Thoracic aorta (tissue), 2 donors: Measurements from ENCODE around the gene MTUS2. TPM values are rescaled to one million over a fixed set of nuclear protein-coding genes. Genes with fewer than 3 reads are reported as not detected.
"Not testable (repeated sequence)": the region's sequence is repeated elsewhere in the genome, so short reads cannot be mapped to it uniquely, and the experiment has no call there.

Source experiments
- ATAC-seq: fragments of 150-250 bp; one replicate; pipeline ENCODE4 v1.8.0; 2017; ENCODE audit warnings: low read depth; ENCODE audit not compliant: insufficient number of reproducible peaks, low FRiP score
- DNase-seq: peaks from one replicate; pipeline ENCODE4 v3.0.0-alpha.2; 2020; ENCODE audit warnings: low spot score
- H3K27ac ChIP-seq, 2 donors: fragments of 200-600 bp; sonication (generic); 1 replicate in 1 of 2; 2 replicates in 1 of 2; pipeline ENCODE4 v1.5.1; 2016; ENCODE audit warnings: mild to moderate bottlenecking in 2 of 2, moderate library complexity in 2 of 2
- H3K27me3 ChIP-seq: fragments of 200-600 bp; sonication (generic); replicated peaks from 2 replicates; pipeline ENCODE4 v1.6.0; 2016; ENCODE audit warnings: mild to moderate bottlenecking; ENCODE audit not compliant: insufficient read depth
- H3K36me3 ChIP-seq: fragments of 200-600 bp; sonication (generic); one replicate; pipeline ENCODE4 v1.5.1; 2016
- H3K4me1 ChIP-seq, 2 donors: fragments of 200-600 bp; sonication (generic); 1 replicate in 1 of 2; 2 replicates in 1 of 2; pipeline versions ENCODE4 v1.5.1 to v1.6.0; 2016; ENCODE audit warnings: low read depth in 2 of 2, mild to moderate bottlenecking in 1 of 2; ENCODE audit not compliant: control insufficient read depth in 1 of 2
- H3K4me3 ChIP-seq: fragments of 200-600 bp; sonication (generic); 2 replicates; pipeline ENCODE4 v1.5.1; 2016; ENCODE audit warnings: mild to moderate bottlenecking
- H3K9me3 ChIP-seq: fragments of 200-600 bp; sonication (generic); 2 replicates; pipeline ENCODE4 v1.5.1; 2016
- CTCF ChIP-seq: fragments of 200-600 bp; sonication (generic); IDR thresholded peaks from one replicate; pipeline ENCODE4 v1.5.1; 2019; ENCODE audit warnings: antibody characterized with exemption
- total RNA-seq, 2 donors: library from RNA; depleted of rRNA; stranded (reverse); fragments of >200 nt; gene quantifications; one replicate each; pipeline versions ENCODE4 v1.1.0 to v1.2.3, GENCODE V29; 2016

The MTUS2 gene
- total RNA-seq, 2 donors from 2014 or later, result 14.9 to 26.4 TPM

- no peak overlapping the region for H3K4me3 ChIP-seq
- no peaks in the 10 kb centered on the region for H3K27me3 ChIP-seq
- ATAC-seq (no peak), DNase-seq (no peak)
- H3K9me3 ChIP-seq, result no peaks in the 10 kb centered on the region
- H3K36me3 ChIP-seq, result no peaks in the 10 kb centered on the region
- H3K4me1 ChIP-seq, result peaks cover 0 to 5% of the 10 kb centered on the region in 2 donors
- no peak overlapping the region for H3K27ac ChIP-seq
- no peak for TF ChIP-seq CTCF
Measured at GRCh38 chr13:29386246-29386645, 566.1 kb downstream of the MTUS2 start.

- DNase-seq, H3K9me3 ChIP-seq, H3K36me3 ChIP-seq, H3K4me3 ChIP-seq, H3K27me3 ChIP-seq, ATAC-seq, H3K4me1 ChIP-seq, H3K27ac ChIP-seq: not testable (repeated sequence)
Measured at GRCh38 chr13:29390598-29390997, 570.5 kb downstream of the MTUS2 start.

- H3K27me3 ChIP-seq, result no peaks in the 10 kb centered on the region
- no peak overlapping the region for H3K4me3 ChIP-seq
- ATAC-seq, result no peak
- DNase-seq, result no peak
- no peaks in the 10 kb centered on the region for H3K36me3 ChIP-seq
- TF ChIP-seq CTCF, result no peak
- no peaks in the 10 kb centered on the region for H3K9me3 ChIP-seq
- H3K4me1 ChIP-seq, result no peaks in the 10 kb centered on the region
- H3K27ac ChIP-seq, result no peak overlapping the region
Measured at GRCh38 chr13:29396446-29396845, 576.3 kb downstream of the MTUS2 start.

- ATAC-seq (no peak), DNase-seq (no peak)
- H3K27me3 ChIP-seq, result no peaks in the 10 kb centered on the region
- H3K36me3 ChIP-seq, result no peaks in the 10 kb centered on the region
- H3K27ac ChIP-seq, result no peak overlapping the region
- no peaks in the 10 kb centered on the region for H3K4me1 ChIP-seq
- no peaks in the 10 kb centered on the region for H3K9me3 ChIP-seq
- no peak overlapping the region for H3K4me3 ChIP-seq
- TF ChIP-seq CTCF, result no peak
Measured at GRCh38 chr13:29397265-29397664, 577.1 kb downstream of the MTUS2 start.

- Histone ChIP-seq H3K4me3 (no peak overlapping the region), H3K27ac (no peak overlapping the region), H3K36me3 (no peaks in the 10 kb centered on the region), H3K4me1 (no peaks in the 10 kb centered on the region), H3K9me3 (no peaks in the 10 kb centered on the region), H3K27me3 (no peaks in the 10 kb centered on the region)
- no peak for TF ChIP-seq CTCF
- no peak for ATAC-seq
- DNase-seq, result no peak
Measured at GRCh38 chr13:29402166-29402636, 582.1 kb downstream of the MTUS2 start.

GRCh38 chr13:29405401-29405800, 585.3 kb downstream of the MTUS2 start:
- H3K9me3 ChIP-seq, result no peaks in the 10 kb centered on the region
- H3K36me3 ChIP-seq, result no peaks in the 10 kb centered on the region
- H3K4me3 ChIP-seq, result no peak overlapping the region
- no peak for TF ChIP-seq CTCF
- ATAC-seq (no peak), DNase-seq (no peak)
- no peaks in the 10 kb centered on the region for H3K4me1 ChIP-seq
- H3K27me3 ChIP-seq, result no peaks in the 10 kb centered on the region
- H3K27ac ChIP-seq, result no peak overlapping the region
